GM19324 (cell line): ENCODE data around the gene RPA3.

Experiments
- ATAC-seq: cut with Tn5 transposase; IDR thresholded peaks from one replicate; pipeline ENCODE4 v1.9.1; 2021; ENCODE audit warnings: mild to moderate bottlenecking, moderate library complexity; ENCODE audit not compliant: unreplicated experiment, low FRiP score

The RPA3 gene

GRCh38 chr7:7614018-7614741 lies 104.2 kb downstream of the RPA3 start:
- no peak for ATAC-seq

GRCh38 chr7:7613210-7613609 lies 105.2 kb downstream of the RPA3 start:
- no peak for ATAC-seq

GRCh38 chr7:7612519-7612918 lies 105.9 kb downstream of the RPA3 start:
- no peak for ATAC-seq

- ATAC-seq: no peak
These were observed 109.1 kb downstream of the RPA3 start for GRCh38 chr7:7609330-7609729.

- no peak for ATAC-seq
These were observed 111.4 kb downstream of the RPA3 start for GRCh38 chr7:7607010-7607409.

GRCh38 chr7:7596176-7596575 lies 122.2 kb downstream of the RPA3 start:
- no peak for ATAC-seq

GRCh38 chr7:7595451-7595850 lies 123.0 kb downstream of the RPA3 start:
- no peak for ATAC-seq
